SK-N-SH (cell line): Measurements from ENCODE around the gene SMAD4. TPM values are rescaled to one million over a fixed set of nuclear protein-coding genes. Genes with fewer than 3 reads are reported as not detected.

Experiments used
- CTCF ChIA-PET: fragments of 300-600, 350-600 bp; formaldehyde crosslinking; extraction: SDS; loops from one replicate; lab custom pipeline; 2021; lab: Yijun Ruan, JAX
- POLR2A ChIA-PET: fragments of 350-600 bp; sonication (Branson Sonifier 250); formaldehyde crosslinking; extraction: SDS; loops from one replicate; lab custom pipeline; 2020; ENCODE audit warnings: antibody characterized with exemption, inconsistent platforms; lab: Yijun Ruan, JAX
- DNase-seq: peaks from one replicate; pipeline ENCODE4 v3.0.0; 2012
- H2AFZ ChIP-seq: fragments of 200-600 bp; sonication (generic); 2 replicates; pipeline ENCODE4 v1.8.1; 2016; ENCODE audit warnings: antibody characterized with exemption, mild to moderate bottlenecking, low read depth
- H3F3A ChIP-seq: fragments of 200-600 bp; sonication (generic); replicated peaks from 2 replicates; pipeline ENCODE3; 2016; ENCODE audit warnings: antibody characterized with exemption, mild to moderate bottlenecking; ENCODE audit not compliant: insufficient read depth
- H3K27ac ChIP-seq, 2 experiments: fragments of 200-500 bp in 1 of 2; fragments of 200-600 bp in 1 of 2; sonication (Bioruptor generic) in 1 of 2; sonication (generic), shearing (Covaris generic) in 1 of 2; 2 replicates each; pipeline versions ENCODE4 v1.5.1 to v1.6.1; 2014 to 2016; ENCODE audit warnings: low read depth in 2 of 2, inconsistent platforms in 1 of 2, low read length in 1 of 2, mild to moderate bottlenecking in 1 of 2, mixed read lengths in 1 of 2
- H3K27me3 ChIP-seq: fragments of 200-600 bp; sonication (generic), shearing (Covaris generic); 2 replicates; pipeline ENCODE4 v1.6.1; 2016; ENCODE audit warnings: mixed run types; ENCODE audit not compliant: insufficient read depth
- H3K36me3 ChIP-seq, 2 experiments: fragments of 200-500 bp in 1 of 2; fragments of 200-600 bp in 1 of 2; sonication (Bioruptor generic) in 1 of 2; sonication (generic) in 1 of 2; replicated peaks in 1 of 2; 2 replicates each; pipeline versions ENCODE3 to v1.5.1; 2014 to 2016; ENCODE audit warnings: low read length in 1 of 2, mild to moderate bottlenecking in 1 of 2; ENCODE audit not compliant: insufficient read depth in 2 of 2, control insufficient read depth in 1 of 2
- H3K4me1 ChIP-seq, 2 experiments: fragments of 200-500 bp in 1 of 2; fragments of 200-600 bp in 1 of 2; sonication (Bioruptor generic) in 1 of 2; sonication (generic), shearing (Covaris generic) in 1 of 2; 2 replicates each; pipeline versions ENCODE4 v1.5.1 to v1.6.1; 2014 to 2016; ENCODE audit warnings: low read depth in 1 of 2, low read length in 1 of 2, mixed run types in 1 of 2; ENCODE audit not compliant: insufficient read depth in 2 of 2, control insufficient read depth in 1 of 2
- H3K4me2 ChIP-seq: fragments of 200-600 bp; sonication (generic), shearing (Covaris generic); 2 replicates; pipeline ENCODE4 v1.6.1; 2017; ENCODE audit warnings: mixed run types
- H3K4me3 ChIP-seq, 2 experiments: fragments of 200-500 bp in 1 of 2; fragments of 200-600 bp in 1 of 2; sonication (Bioruptor generic) in 1 of 2; sonication (generic), shearing (Covaris generic) in 1 of 2; 2 replicates each; pipeline versions ENCODE4 v1.5.1 to v1.8.1; 2014 to 2016; ENCODE audit warnings: low read depth in 2 of 2, inconsistent platforms in 1 of 2, low read length in 1 of 2, mild to moderate bottlenecking in 1 of 2, mixed read lengths in 1 of 2, moderate library complexity in 1 of 2
- H3K79me2 ChIP-seq: fragments of 200-600 bp; sonication (generic); 2 replicates; pipeline ENCODE4 v1.8.1; 2017; ENCODE audit warnings: mild to moderate bottlenecking; ENCODE audit not compliant: insufficient read depth
- H3K9ac ChIP-seq: fragments of 200-600 bp; sonication (generic); 2 replicates; pipeline ENCODE4 v1.6.1; 2017; ENCODE audit warnings: mixed run types
- H3K9me2 ChIP-seq: fragments of 200-600 bp; sonication (generic); 2 replicates; pipeline ENCODE4 v1.6.1; 2017; ENCODE audit warnings: mixed run types
- H3K9me3 ChIP-seq: fragments of 200-600 bp; sonication (generic); 2 replicates; pipeline ENCODE4 v1.6.1; 2017; ENCODE audit warnings: mixed run types, mild to moderate bottlenecking, moderate library complexity
- H4K20me1 ChIP-seq: fragments of 200-600 bp; sonication (generic); 2 replicates; pipeline ENCODE4 v1.6.1; 2017; ENCODE audit warnings: mild to moderate bottlenecking, mixed run types; ENCODE audit not compliant: insufficient read depth
- ELF1 ChIP-seq: IDR thresholded peaks from 2 replicates; pipeline ENCODE4 v1.4.0; 2012
- EP300 ChIP-seq, 2 experiments: IDR thresholded peaks; 2 replicates each; pipeline versions ENCODE4 v1.4.0 to v1.6.1; 2012; ENCODE audit warnings: borderline replicate concordance in 1 of 2, low read depth in 1 of 2, low read length in 1 of 2
- FOSL2 ChIP-seq: IDR thresholded peaks from 2 replicates; pipeline ENCODE4 v1.4.0; 2012; ENCODE audit warnings: low read depth, mild to moderate bottlenecking, moderate library complexity, borderline replicate concordance
- FOXM1 ChIP-seq: IDR thresholded peaks from 2 replicates; pipeline ENCODE4 v1.4.0; 2012; ENCODE audit warnings: low read depth, mild to moderate bottlenecking
- JUND ChIP-seq: IDR thresholded peaks from 2 replicates; pipeline ENCODE4 v1.4.0; 2012
- MEF2A ChIP-seq: IDR thresholded peaks from 2 replicates; pipeline ENCODE4 v1.4.0; 2012; ENCODE audit warnings: low read depth, borderline replicate concordance
- NFIC ChIP-seq: IDR thresholded peaks from 2 replicates; pipeline ENCODE4 v1.4.0; 2012; ENCODE audit warnings: borderline replicate concordance
- NRF1 ChIP-seq: IDR thresholded peaks from 2 replicates; pipeline ENCODE4 v1.6.1; 2012; ENCODE audit warnings: low read depth, mild to moderate bottlenecking, low read length
- POLR2AphosphoS5 ChIP-seq: IDR thresholded peaks from 2 replicates; pipeline ENCODE4 v1.6.1; 2012; ENCODE audit warnings: low read depth, low read length
- RCOR1 ChIP-seq: fragments of 150-350 bp; IDR thresholded peaks from 2 replicates; pipeline ENCODE4 v1.6.1; 2017; ENCODE audit warnings: antibody characterized with exemption, low read length
- SMC3 ChIP-seq: IDR thresholded peaks from 2 replicates; pipeline ENCODE4 v1.6.1; 2012; ENCODE audit warnings: low read depth, low read length, improper control_type of control experiment
- TCF12 ChIP-seq: IDR thresholded peaks from 2 replicates; pipeline ENCODE4 v1.4.0; 2012
- YY1 ChIP-seq: IDR thresholded peaks from 2 replicates; pipeline ENCODE4 v1.4.0; 2012; ENCODE audit warnings: low read depth, mild to moderate bottlenecking
- WGBS: methylation state at CpG from one replicate; pipeline ENCODE4 v1.1.6; 2017; ENCODE audit warnings: low lambda C conversion rate; 5-methylcytosine and 5-hydroxymethylcytosine counted together
- polyA plus RNA-seq, 3 experiments: library from polyadenylated mRNA; depleted of rRNA; stranded (reverse); fragments of >200 nt; gene quantifications; 2 replicates each; pipeline ENCODE4 v1.2.3, GENCODE V29; 2012
- TF ChIP-seq, protein P1 (sequence below): IDR thresholded peaks from 2 replicates; pipeline ENCODE4 v1.4.0; 2012; ENCODE audit warnings: low read depth
- TF ChIP-seq, protein P2 (sequence below): fragments of 200-600 bp; sonication (generic); IDR thresholded peaks from 2 replicates; pipeline ENCODE4 v1.6.1; 2017; ENCODE audit warnings: antibody characterized with exemption, mild to moderate bottlenecking, moderate library complexity

SMAD4 gene
- polyA plus RNA-seq, 1 of the 3 experiments (the other 2 are of a cell fraction) = 43.3 TPM

DNA sequence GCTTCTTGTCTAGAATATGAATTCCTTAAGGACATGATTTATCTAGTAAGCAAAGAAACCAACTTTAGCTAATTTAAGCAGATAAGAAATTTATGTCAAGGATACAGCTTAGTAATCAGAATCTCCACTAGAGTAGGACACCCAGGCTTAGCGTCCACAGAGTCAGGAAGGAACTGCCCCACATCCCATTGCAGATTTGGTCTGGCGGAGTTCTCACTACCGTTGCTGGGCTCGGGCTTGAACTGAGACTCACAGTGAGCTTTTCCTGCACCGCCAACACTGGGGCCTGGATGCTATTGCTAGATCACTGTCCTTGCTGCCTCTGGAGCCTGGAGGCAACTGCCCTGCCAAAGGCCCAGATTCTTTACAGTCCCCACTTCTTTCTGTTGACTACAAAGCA lies 68.1 kb downstream of the SMAD4 start:
- Histone ChIP-seq H3K9me2 (no peaks in the 10 kb centered on the region), H3K79me2 (no peaks in the 10 kb centered on the region), H4K20me1 (no peaks in the 10 kb centered on the region), H3K9me3 (no peaks in the 10 kb centered on the region), H3K9ac (no peak overlapping the region), H3K27ac (no peak overlapping the region), H3F3A (no peaks in the 10 kb centered on the region), H3K36me3 (no peaks in the 10 kb centered on the region), H3K4me2 (no peak overlapping the region), H3K4me3 (no peak overlapping the region), H3K4me1 (no peaks in the 10 kb centered on the region), H3K27me3 (no peaks in the 10 kb centered on the region), H2AFZ (no peak overlapping the region)
- CTCF ChIA-PET = interaction anchor here (0.7 to 1.0 kb wide), 2 partner anchors 12 to 571 kb away, joined by 3 to 7 read pairs; no protein-coding TSS in a partner anchor
- DNase-seq = no peak
- POLR2A ChIA-PET = no interaction called here
- WGBS = 100% methylated on average over 5 of the region's 5 CpGs
- TF ChIP-seq NFIC = no peak
- no peak for TF ChIP-seq ELF1
- no peak for TF ChIP-seq RCOR1
- TF ChIP-seq FOSL2 = no peak
- TF ChIP-seq FOXM1 = no peak

DNA sequence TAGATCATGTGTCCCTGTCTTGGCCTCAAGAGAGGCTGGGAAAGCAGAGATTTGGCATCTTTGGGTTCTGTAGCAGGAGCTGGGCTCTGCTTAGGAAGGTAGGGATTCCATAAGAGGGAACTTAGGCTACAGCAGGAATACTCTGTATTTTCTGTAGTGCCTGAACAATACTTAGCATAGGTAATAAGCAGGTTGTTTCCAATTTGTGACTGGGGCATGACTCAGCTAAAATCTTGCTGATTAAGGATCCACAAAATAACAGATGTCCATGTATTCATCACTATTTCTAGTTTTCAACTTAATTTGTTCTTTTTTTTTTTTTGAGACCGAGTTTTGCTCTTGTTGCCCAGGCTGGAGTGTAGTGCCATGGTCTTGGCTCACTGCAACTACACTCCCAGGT lies 68.5 kb downstream of the SMAD4 start:
- Histone ChIP-seq H2AFZ (no peak overlapping the region), H3K4me2 (no peak overlapping the region), H3K9me2 (no peaks in the 10 kb centered on the region), H3K9ac (no peak overlapping the region), H3K79me2 (no peaks in the 10 kb centered on the region), H3K27ac (no peak overlapping the region)
- 78% methylated on average over 1 of the region's 1 CpG for WGBS
- POLR2A ChIA-PET = no interaction called here
- TF ChIP-seq, protein P1, sequence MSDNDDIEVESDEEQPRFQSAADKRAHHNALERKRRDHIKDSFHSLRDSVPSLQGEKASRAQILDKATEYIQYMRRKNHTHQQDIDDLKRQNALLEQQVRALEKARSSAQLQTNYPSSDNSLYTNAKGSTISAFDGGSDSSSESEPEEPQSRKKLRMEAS = no peak
- TF ChIP-seq FOSL2 = no peak
- no peak for TF ChIP-seq MEF2A
- no peak for TF ChIP-seq EP300 (IDR thresholded peaks at IDR 0.05; ENCODE audit: borderline replicate concordance in 1 of 2, low read depth in 1 of 2, low read length in 1 of 2)
- TF ChIP-seq TCF12 = no peak
- no peak for TF ChIP-seq ELF1
- TF ChIP-seq POLR2AphosphoS5 = no peak
- TF ChIP-seq YY1 = no peak
- no peak for TF ChIP-seq SMC3
- TF ChIP-seq, protein P2, sequence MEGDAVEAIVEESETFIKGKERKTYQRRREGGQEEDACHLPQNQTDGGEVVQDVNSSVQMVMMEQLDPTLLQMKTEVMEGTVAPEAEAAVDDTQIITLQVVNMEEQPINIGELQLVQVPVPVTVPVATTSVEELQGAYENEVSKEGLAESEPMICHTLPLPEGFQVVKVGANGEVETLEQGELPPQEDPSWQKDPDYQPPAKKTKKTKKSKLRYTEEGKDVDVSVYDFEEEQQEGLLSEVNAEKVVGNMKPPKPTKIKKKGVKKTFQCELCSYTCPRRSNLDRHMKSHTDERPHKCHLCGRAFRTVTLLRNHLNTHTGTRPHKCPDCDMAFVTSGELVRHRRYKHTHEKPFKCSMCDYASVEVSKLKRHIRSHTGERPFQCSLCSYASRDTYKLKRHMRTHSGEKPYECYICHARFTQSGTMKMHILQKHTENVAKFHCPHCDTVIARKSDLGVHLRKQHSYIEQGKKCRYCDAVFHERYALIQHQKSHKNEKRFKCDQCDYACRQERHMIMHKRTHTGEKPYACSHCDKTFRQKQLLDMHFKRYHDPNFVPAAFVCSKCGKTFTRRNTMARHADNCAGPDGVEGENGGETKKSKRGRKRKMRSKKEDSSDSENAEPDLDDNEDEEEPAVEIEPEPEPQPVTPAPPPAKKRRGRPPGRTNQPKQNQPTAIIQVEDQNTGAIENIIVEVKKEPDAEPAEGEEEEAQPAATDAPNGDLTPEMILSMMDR = no peak
- TF ChIP-seq NRF1 = no peak
- no peak for TF ChIP-seq JUND
- TF ChIP-seq, all 33 proteins: peak for 0
- Histone ChIP-seq H3K4me3 (no peak overlapping the region), H3K27me3 (no peaks in the 10 kb centered on the region), H4K20me1 (no peaks in the 10 kb centered on the region), H3F3A (no peaks in the 10 kb centered on the region), H3K4me1 (no peaks in the 10 kb centered on the region), H3K36me3 (no peaks in the 10 kb centered on the region), H3K9me3 (no peaks in the 10 kb centered on the region)
- CTCF ChIA-PET = interaction anchor here (0.7 to 1.0 kb wide), 2 partner anchors 12 to 570 kb away, joined by 3 to 7 read pairs; no protein-coding TSS in a partner anchor
- DNase-seq = no peak
